Activated naive CD4-positive, alpha-beta T cell treated with anti-CD3 and anti-CD28 coated beads, Interleukin-2, amount 50 U/mL, for 24 hours (primary cell): ENCODE measurements around the gene ZNF774.

Experiments
- H3K27ac Mint-ChIP-seq: one replicate; pipeline ENCODE4 v1.8.0; 2021; ENCODE audit warnings: mild to moderate bottlenecking, mixed read lengths
- H3K27me3 Mint-ChIP-seq: one replicate; pipeline ENCODE4 v1.8.0; 2021; ENCODE audit warnings: mixed read lengths
- H3K36me3 Mint-ChIP-seq: one replicate; pipeline ENCODE4 v1.8.0; 2021; ENCODE audit warnings: mixed read lengths
- H3K4me1 Mint-ChIP-seq: one replicate; pipeline ENCODE4 v1.8.0; 2021; ENCODE audit warnings: mixed read lengths
- H3K4me3 Mint-ChIP-seq: one replicate; pipeline ENCODE4 v1.8.0; 2021; ENCODE audit warnings: mild to moderate bottlenecking, mixed read lengths
- H3K9me3 Mint-ChIP-seq: one replicate; pipeline ENCODE4 v1.8.0; 2021; ENCODE audit warnings: mixed read lengths

ZNF774 gene

DNA sequence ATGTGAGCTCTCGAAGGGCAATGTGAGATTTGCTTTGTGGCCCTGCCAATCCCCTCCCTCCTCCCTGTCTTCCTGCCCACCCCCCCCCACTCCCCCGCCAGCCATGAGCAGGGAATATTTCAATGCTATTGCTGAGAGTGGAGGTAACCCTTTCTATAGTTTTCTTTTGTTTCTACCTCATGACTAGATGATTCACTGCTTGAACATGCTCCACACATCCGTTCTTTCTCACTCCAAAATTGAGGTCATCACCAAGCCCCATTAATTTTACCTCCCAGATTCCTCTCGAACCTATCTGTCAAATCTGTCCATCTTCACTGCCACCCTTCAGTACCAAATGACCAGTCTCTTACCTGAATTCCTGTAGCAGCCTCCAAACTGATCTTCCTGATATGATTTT, 12.2 kb downstream of the ZNF774 start:
- Mint-ChIP-seq H3K27me3 (no peaks in the 10 kb centered on the region), H3K9me3 (no peaks in the 10 kb centered on the region), H3K4me3 (no peak overlapping the region), H3K4me1 (peaks cover 25% of the 10 kb centered on the region), H3K27ac (no peak overlapping the region), H3K36me3 (no peaks in the 10 kb centered on the region)

DNA sequence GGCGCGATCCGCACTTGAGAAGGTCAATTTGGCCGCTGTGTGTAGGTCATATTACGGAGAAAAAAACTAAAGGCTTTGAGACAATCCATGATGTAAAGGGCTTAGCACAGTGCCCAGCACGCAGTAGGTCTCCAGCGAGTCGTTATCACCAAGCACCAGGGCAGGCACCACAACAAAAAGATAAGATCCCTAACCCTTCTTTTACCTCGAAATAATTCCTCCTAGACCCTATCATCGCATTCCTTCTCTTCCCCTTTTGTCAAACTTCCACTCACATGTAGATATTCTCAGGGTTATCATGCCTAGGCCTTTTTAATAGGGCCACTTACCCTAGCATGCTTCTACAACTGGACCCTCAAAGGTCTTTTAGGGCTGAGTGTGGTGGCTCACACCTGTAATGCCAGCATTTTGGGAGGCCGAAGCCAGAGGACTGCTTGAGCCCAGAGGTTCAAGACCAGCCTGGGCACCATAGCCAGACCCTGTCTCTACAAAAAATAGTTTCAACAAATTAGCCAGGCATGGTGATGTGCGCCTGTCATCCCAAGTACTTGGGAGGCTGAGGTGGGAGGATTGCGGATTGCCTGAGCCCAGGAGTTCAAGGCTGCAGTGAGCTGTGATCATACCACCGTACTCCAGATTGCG, 13.5 kb downstream of the ZNF774 start:
- Mint-ChIP-seq H3K27me3 (no peaks in the 10 kb centered on the region), H3K4me1 (peaks cover 25% of the 10 kb centered on the region), H3K27ac (no peak overlapping the region), H3K36me3 (no peaks in the 10 kb centered on the region), H3K9me3 (no peaks in the 10 kb centered on the region), H3K4me3 (no peak overlapping the region)

DNA sequence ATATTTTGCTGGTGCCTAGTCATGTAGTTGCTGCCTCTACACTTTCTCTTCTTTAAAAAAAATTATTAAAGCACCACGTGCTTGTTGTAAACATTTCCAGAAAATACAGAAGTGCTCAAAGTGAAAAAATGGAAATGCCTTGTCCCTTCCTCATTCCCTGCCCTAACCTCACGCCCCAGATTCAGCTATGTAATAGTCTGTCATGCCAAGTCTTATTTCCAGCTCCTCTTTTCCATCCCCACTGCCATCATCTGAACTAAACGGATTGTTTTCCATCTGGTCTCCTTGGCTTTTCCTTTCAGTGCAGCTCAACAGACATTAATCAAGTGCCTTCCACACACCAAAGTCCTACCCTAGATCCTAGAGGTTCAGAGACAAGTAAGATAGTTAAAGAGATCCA, 15.5 kb downstream of the ZNF774 start:
- Mint-ChIP-seq H3K27me3 (no peaks in the 10 kb centered on the region), H3K4me3 (no peak overlapping the region), H3K9me3 (no peaks in the 10 kb centered on the region), H3K36me3 (no peaks in the 10 kb centered on the region), H3K27ac (peak overlapping the region; percentile 47), H3K4me1 (peaks cover 17% of the 10 kb centered on the region)

DNA sequence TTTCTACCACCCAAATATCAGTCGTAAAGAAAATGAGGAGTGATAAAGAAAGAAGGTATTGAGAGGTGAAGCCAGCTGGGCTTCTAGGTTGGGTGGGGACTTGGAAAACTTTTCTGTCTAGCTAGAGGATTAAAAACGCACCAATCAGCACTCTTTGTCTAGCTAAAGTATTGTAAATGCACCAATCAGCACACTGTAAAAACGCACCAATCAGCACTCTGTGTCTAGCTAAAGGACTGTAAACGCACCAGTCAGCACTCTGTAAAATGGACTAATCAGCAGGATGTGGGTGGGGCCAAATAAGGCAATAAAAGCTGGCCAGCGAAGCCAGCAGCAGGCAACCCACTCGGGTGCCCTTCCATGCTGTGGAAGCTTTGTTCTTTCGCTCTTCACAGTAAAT, 23.0 kb downstream of the ZNF774 start:
- Mint-ChIP-seq H3K27ac (no peak overlapping the region), H3K4me1 (peaks cover 36% of the 10 kb centered on the region), H3K27me3 (no peaks in the 10 kb centered on the region)

DNA sequence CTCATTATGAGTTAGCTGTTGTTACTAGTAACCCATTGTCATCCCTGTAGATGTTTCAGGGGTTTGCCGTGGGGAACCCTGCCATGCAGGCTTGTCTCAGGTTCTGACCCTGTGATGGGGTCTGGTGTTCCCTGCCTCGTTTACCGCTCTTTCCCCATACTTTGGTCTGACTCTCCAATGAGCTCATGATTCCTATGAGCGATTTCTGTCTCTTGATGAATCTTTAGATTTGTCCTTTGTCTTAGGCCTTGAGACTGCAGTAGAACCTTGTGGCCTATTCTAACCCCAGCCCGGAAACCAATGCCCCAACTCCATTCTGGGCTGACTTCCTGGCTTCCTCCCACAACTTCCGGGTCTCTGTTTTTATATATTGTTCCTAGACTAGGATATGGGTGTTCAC, 24.7 kb downstream of the ZNF774 start:
- H3K9me3 Mint-ChIP-seq: no peaks in the 10 kb centered on the region

More for the DNA sequence above, 23.0 kb downstream of the ZNF774 start:
- no peak overlapping the region for H3K4me3 Mint-ChIP-seq
- H3K36me3 Mint-ChIP-seq: no peaks in the 10 kb centered on the region
- no peaks in the 10 kb centered on the region for H3K9me3 Mint-ChIP-seq

DNA sequence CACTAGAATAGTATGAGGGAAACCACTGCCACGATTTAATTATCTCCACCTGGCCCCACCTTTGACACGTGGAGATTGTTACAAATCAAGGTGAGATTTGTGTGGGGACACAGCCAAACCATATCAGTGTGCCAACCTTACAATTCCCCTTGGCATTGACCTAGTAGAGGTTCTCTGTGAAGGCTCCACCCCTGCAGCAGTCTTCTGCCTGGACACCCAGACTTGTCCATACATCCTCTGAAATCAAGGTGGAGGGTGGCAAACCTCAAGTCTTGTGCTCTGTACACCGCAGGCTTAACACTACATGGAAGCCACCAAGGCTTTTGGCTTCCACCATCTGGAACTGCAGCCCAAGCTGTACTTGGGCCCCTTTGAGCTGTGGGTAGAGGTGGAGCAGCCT, 27.2 kb downstream of the ZNF774 start:
- no peaks in the 10 kb centered on the region for H3K9me3 Mint-ChIP-seq
- H3K4me1 Mint-ChIP-seq: peaks cover 41% of the 10 kb centered on the region
- no peak overlapping the region for H3K4me3 Mint-ChIP-seq
- H3K36me3 Mint-ChIP-seq: peaks cover 2% of the 10 kb centered on the region
- H3K27ac Mint-ChIP-seq: no peak overlapping the region
- H3K27me3 Mint-ChIP-seq: no peaks in the 10 kb centered on the region

More for the DNA sequence above, 24.7 kb downstream of the ZNF774 start:
- H3K4me1 Mint-ChIP-seq: peaks cover 41% of the 10 kb centered on the region
- no peaks in the 10 kb centered on the region for H3K27me3 Mint-ChIP-seq
- H3K36me3 Mint-ChIP-seq: peaks cover 2% of the 10 kb centered on the region
- peak overlapping the region; percentile 62 for H3K4me3 Mint-ChIP-seq
- peak overlapping the region; percentile 94 for H3K27ac Mint-ChIP-seq

GRCh38 chr15:90381515-90381914, 29.4 kb downstream of the ZNF774 start:
- peaks cover 33% of the 10 kb centered on the region for H3K4me1 Mint-ChIP-seq
- no peak overlapping the region for H3K4me3 Mint-ChIP-seq

DNA sequence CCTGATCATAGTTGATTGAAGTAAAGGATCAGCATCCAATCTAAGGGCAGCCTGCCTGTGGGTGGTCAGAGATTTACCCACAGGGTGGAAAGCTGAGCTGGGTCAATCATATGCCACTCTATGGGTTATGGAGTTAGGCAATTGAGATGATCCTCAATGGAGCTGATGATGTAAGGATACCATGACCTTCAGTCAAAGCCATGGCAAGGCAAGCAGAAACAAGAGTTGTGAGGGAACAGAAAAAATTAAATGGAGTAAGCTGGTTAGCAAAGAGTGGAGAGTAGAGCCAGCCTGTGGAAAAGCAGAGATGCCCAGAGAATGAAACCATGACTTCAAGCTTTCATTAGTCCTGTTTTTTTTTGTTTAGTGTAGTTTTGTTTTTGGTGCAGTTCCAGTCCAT, 30.2 kb downstream of the ZNF774 start:
- H3K27me3 Mint-ChIP-seq: no peaks in the 10 kb centered on the region
- H3K9me3 Mint-ChIP-seq: no peaks in the 10 kb centered on the region
- peaks cover 27% of the 10 kb centered on the region for H3K4me1 Mint-ChIP-seq
- H3K36me3 Mint-ChIP-seq: peaks cover 2% of the 10 kb centered on the region
- H3K27ac Mint-ChIP-seq: no peak overlapping the region
- H3K4me3 Mint-ChIP-seq: no peak overlapping the region

More at GRCh38 chr15:90381515-90381914, 29.4 kb downstream of the ZNF774 start:
- H3K27me3 Mint-ChIP-seq: no peaks in the 10 kb centered on the region
- H3K27ac Mint-ChIP-seq: no peak overlapping the region
- no peaks in the 10 kb centered on the region for H3K9me3 Mint-ChIP-seq
- H3K36me3 Mint-ChIP-seq: peaks cover 2% of the 10 kb centered on the region

DNA sequence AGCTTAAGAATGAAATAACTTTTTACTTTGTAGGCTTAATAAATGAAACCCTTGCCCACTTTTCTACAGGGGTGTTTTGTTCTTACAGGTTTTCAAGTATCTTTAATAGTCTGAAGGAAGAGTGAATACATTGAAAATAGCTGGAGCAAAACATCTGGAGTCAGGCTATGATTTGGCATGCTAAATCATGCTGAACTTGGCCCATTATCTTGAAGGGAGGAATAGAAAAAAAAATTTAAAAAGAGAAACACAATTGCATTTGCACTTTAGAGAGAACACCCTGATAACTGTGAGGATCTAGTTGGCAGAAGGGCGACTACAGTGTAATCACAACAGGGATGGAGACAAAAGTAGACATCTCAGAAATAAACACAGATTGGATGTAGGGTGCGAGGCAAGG, 34.1 kb downstream of the ZNF774 start:
- Mint-ChIP-seq H3K4me3 (peak overlapping the region; percentile 64), H3K4me1 (peaks cover 33% of the 10 kb centered on the region), H3K9me3 (no peaks in the 10 kb centered on the region), H3K36me3 (peaks cover 5% of the 10 kb centered on the region), H3K27ac (peak overlapping the region; percentile 89), H3K27me3 (no peaks in the 10 kb centered on the region)

- no peaks in the 10 kb centered on the region for H3K9me3 Mint-ChIP-seq
- peak within 1 kb of the TSS; percentile 90 for H3K27ac Mint-ChIP-seq
- peaks cover 46% of the 10 kb centered on the region for H3K4me1 Mint-ChIP-seq
- no peaks in the 10 kb centered on the region for H3K27me3 Mint-ChIP-seq
- peak within 1 kb of the TSS; percentile 91 for H3K4me3 Mint-ChIP-seq
- H3K36me3 Mint-ChIP-seq: peaks cover 10% of the 10 kb centered on the region
These were observed 35.7 kb downstream of the ZNF774 start, which contains the start of gene IQGAP1 for GRCh38 chr15:90387534-90388461. Gene IQGAP1 (plus strand): TSS chr15:90388242. CDS start chr15:90388342, 100 bp downstream.

GRCh38 chr15:90388462-90389380, 36.6 kb downstream of the ZNF774 start:
- peak overlapping the region; percentile 90 for H3K27ac Mint-ChIP-seq
- H3K9me3 Mint-ChIP-seq: no peaks in the 10 kb centered on the region
- no peaks in the 10 kb centered on the region for H3K27me3 Mint-ChIP-seq
- peaks cover 12% of the 10 kb centered on the region for H3K36me3 Mint-ChIP-seq
- peak overlapping the region; percentile 91 for H3K4me3 Mint-ChIP-seq
- H3K4me1 Mint-ChIP-seq: peaks cover 55% of the 10 kb centered on the region

DNA sequence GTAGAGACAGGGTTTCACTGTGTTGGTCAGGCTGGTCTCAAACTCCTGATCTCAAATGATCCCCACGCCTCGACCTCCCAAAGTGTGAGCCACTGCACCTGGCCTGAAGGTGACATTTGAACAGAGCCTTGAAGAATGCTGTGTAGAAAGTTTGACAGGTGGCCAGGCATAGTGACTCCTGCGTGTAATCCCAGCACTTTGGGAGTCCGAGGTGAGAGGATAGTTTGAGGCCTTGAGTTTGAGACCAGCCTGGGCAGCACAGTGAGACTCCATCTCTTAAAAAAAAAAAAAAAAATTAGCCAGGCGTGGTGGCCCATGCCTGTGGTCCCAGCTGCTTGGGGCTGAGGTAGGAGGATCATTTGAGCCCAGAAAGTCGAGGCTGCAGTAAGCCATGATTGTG, 37.4 kb downstream of the ZNF774 start:
- Mint-ChIP-seq H3K27ac (peak overlapping the region; percentile 37), H3K4me1 (peaks cover 60% of the 10 kb centered on the region), H3K4me3 (peak overlapping the region; percentile 91), H3K36me3 (peaks cover 13% of the 10 kb centered on the region), H3K27me3 (no peaks in the 10 kb centered on the region), H3K9me3 (no peaks in the 10 kb centered on the region)

DNA sequence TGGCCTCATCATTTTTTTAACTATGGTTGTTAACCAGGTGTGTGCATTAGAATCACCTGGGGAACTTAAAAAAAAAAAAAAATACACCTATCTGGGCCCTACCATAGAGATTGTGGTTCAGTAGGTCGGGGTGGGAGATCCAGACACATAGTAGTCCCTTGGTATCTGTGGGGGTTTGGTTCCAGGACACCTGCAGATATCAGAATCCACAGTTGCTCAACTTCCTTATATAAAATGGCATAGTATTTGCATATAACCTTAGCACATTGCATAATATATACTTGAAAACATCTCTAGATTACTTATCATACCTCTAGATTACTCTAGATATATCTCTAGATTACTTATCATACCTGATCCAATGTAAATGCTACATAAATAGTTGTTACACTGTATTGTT, 41.0 kb downstream of the ZNF774 start:
- Mint-ChIP-seq H3K27me3 (no peaks in the 10 kb centered on the region), H3K9me3 (no peaks in the 10 kb centered on the region), H3K36me3 (peaks cover 17% of the 10 kb centered on the region), H3K4me3 (no peak overlapping the region), H3K27ac (no peak overlapping the region), H3K4me1 (peaks cover 80% of the 10 kb centered on the region)

GRCh38 chr15:90394074-90394473, 42.0 kb downstream of the ZNF774 start:
- Mint-ChIP-seq H3K27me3 (no peaks in the 10 kb centered on the region), H3K4me3 (no peak overlapping the region), H3K36me3 (peaks cover 14% of the 10 kb centered on the region), H3K9me3 (no peaks in the 10 kb centered on the region), H3K4me1 (peaks cover 80% of the 10 kb centered on the region), H3K27ac (no peak overlapping the region)

DNA sequence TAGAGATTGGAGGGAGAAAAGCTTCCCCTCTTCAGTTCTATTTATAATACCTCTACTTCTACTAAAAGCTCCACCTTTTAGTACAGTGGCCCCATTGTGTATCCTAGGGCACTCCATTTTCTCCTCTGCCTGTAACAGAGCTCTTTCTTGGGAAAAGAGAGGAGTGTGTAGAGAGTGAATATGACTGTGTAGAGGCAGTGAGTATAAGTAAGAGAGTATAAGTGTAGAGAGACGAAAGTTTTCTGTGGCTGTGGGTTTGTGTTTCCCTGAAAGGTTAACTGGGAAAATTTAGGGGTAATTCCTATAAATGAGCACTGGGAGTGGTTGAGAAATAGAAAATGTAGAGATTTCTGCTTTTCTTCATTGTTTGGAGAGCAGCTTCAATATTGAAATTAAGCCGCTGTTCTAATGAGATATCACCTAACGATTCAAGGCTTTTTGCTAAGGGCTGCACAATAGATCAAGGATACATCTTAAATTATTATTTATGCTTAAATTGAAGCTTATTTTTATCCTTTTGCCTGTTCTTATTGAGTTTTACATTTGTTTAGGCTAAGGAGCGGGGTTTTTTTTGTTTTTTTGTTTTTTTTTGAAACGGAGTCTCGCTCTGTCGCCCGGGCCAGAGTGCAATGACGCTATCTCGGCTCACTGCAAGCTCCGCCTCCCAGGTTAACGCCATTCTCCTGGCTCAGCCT, 42.8 kb downstream of the ZNF774 start:
- Mint-ChIP-seq H3K27me3 (no peaks in the 10 kb centered on the region), H3K4me3 (peak overlapping the region; percentile 54), H3K4me1 (peaks cover 78% of the 10 kb centered on the region), H3K36me3 (peaks cover 14% of the 10 kb centered on the region), H3K27ac (peak overlapping the region; percentile 69), H3K9me3 (no peaks in the 10 kb centered on the region)
